Non-pigmented ciliary epithelial cell (primary cell): ENCODE measurements around the gene SLC11A2.
"Not testable (repeated sequence)": the region's sequence is repeated elsewhere in the genome, so short reads cannot be mapped to it uniquely, and the experiment has no call there.

Source experiments
- DNase-seq: peaks from one replicate; pipeline ENCODE4 v3.0.0-alpha.2; 2010; ENCODE audit warnings: low read depth

Gene SLC11A2

GRCh38 chr12:51025338-51025835, 797 bp downstream of the SLC11A2 start:
- DNase-seq = no peak

GRCh38 chr12:51023625-51024382, 2.4 kb downstream of the SLC11A2 start:
- no peak for DNase-seq

DNA sequence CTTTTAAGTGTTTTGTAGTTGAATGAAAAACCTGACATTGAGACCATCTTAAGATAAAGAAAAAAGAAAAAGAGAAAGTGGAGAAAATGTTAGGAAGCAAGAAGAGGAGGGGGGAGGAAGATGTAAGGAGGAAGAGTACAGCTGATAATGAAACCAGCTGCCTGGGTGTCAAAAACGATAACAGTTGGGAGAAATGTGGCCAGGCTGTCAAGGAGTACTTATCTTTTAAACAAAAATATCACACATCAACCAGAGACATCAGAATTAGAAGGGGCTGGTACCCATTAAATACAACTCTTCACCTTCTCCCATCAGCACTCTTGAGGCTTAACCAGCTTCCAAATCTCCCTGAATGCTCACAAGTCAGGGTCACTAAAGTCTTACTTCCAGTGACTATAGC, 4.5 kb downstream of the SLC11A2 start:
- no peak for DNase-seq

- DNase-seq = no peak
These were observed 5.6 kb downstream of the SLC11A2 start for GRCh38 chr12:51020448-51021182.

DNA sequence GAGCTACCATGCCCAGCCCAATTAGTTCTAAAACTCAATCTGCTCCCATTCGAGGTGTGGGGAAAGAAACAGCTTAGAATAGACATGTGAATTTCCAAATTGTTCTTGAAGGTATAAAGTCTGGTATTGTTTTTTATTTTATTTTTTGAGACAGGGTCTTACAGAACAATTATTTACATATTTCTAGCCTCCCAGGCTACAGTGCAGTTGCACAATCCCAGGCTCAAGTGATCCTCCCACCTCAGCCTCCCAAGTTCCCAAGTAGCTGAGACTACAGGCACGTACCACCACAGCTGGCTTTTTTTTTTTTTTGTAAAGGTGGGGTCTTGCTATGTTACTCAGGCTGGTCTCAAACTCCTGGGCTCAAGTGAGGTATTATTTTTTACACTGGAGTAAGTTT, 6.3 kb downstream of the SLC11A2 start:
- no peak for DNase-seq

GRCh38 chr12:51018956-51019355, 7.2 kb downstream of the SLC11A2 start:
- DNase-seq = no peak

DNA sequence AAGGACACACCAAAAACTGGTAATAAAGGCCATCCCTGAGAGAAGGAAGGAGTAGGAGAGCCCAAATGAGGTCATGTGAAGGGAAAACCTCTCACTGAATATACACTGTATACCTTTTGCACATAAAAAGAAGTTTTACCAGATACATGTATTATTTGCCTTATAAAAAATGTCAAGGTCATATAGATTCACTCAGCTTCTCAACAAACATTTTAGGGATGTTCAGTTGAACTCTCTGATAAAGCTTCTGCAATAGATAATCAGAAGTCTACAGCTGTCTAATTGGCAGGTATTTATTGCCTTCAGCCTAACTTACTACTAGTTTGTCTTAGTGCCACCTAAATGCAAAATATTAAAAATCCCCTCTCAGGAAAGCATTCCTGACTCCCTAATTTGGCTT, 8.7 kb downstream of the SLC11A2 start:
- no peak for DNase-seq

DNA sequence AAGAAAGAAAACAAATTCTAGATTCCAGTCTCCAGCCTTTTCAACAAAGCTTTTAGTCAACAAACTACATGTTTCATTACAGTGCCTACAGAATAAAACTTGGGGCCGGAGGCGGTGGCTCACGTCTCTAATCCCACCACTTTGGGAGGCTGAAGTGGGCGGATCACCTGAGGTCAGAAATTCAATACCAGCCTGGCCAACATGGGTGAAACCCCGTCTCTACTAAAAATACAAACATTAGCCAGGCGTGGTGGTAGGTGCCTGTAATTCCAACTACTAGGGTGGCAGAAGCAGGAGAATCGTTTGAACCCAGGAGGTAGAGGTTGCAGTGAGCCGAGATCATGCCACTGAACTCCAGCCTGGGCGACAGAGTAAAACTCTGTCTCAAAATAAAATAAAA, 11.7 kb downstream of the SLC11A2 start:
- DNase-seq = not testable (repeated sequence)

DNA sequence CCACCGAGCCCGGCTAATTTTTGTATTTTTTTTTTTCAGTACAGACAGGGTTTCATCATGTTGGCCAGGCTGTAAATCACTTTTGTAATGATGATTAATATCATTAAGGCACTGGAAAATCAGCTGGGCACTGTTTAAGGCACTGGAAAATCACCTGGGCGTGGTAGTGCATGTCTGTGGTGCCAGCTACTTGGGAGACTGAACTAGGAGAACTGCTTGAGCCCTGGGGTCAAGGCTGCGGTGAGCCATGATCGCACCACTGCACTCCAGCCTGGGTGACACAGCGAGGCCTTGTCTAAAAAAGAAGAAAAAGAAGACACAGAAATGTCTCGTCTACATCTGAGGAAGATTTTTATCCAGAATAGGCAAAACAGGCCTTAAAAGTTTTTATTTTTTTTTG, 12.7 kb downstream of the SLC11A2 start:
- DNase-seq = no peak

GRCh38 chr12:51012570-51013236, 13.5 kb downstream of the SLC11A2 start:
- no peak for DNase-seq

DNA sequence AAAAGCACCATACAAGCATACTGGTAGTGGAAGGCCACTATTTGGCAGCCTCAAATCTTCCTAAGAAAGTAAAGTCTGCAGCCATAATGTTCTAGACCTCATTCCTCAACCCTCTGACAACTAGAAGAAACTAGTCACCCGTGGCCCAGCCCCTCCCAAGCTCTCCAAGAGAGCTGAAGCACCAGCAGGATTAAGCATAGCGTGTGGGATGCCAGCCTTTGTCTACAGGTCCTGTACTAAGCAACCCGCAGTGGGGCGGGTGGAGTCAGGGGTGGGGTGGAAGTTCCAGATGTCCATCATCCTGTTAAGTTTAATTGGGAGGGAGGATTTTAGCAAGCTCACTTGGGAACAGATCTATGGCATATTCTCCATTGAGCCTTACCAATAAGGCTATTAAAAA, 14.2 kb downstream of the SLC11A2 start:
- no peak for DNase-seq

GRCh38 chr12:51009056-51009440, 17.1 kb downstream of the SLC11A2 start:
- DNase-seq = no peak

DNA sequence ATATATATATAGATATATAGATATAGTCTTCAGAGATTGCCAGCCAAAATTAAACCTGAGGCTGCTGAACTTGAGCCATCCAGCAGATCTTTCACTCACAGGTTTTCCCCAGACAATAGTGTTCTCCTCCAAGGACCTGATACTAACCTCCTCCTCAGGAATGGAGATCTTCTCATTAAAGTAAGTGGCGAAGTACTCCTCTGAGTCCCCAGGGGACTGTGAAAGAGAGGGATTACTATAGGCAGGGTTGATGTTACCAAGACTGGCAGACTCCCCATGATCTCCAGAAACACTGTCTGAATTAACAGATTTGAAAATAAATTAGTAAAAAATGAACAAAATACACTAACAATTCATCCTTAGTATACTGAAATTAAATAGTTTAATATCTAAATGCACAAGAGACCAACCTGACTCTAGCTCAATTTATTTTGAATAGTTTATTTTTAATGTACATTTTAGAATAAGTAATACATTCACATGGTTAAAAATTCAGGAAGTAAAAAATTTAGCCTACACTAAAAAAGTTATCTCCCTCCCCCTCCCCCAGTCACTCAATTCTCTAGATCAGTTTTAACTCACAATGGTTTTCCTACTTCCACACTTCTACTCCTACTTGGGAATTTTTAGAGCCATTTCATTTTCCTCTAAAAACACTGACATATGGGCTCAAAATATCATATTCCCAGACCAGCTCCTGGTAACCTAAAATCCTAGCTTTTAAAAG, 17.7 kb downstream of the SLC11A2 start:
- no peak for DNase-seq

- DNase-seq = no peak
These were observed 20.5 kb downstream of the SLC11A2 start for GRCh38 chr12:51005671-51006070.

DNA sequence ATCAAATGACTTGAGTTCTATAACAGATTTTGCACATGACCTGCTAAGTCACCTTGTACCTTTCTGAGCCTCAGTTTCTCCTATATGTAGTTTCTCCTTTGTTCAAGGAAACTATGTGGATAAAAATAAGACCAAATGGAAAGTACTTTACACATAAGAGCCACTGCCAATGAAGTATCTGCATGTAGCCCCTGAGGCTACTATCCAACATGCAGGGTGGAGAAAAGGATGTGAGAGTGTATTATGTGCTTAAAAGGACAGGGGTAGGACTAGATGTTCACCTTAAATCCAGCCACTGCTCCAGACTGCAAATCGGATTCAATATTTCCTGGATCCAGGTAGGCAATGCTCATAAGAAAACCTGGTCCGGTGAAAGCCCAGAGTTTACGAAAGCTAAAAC, 21.2 kb downstream of the SLC11A2 start:
- no peak for DNase-seq

DNA sequence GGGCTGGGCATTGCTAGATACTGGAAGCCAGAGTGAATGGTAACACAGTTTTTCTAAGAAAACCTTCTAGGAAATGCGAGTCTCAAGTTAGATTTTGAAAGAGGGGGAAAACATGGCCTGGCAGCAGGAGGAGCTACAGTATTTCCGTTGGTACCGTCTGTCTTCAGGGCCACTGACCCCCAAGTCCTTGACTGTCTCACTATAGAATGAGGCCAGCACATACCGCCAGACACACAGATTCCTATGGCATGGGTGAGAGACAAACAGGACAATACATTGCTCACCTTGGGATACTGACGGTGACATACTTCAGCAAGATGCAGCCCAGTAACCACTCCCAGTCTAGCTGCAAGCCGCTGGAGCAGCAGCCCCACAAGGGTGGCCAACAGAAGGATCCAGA, 21.7 kb downstream of the SLC11A2 start:
- DNase-seq = no peak

DNA sequence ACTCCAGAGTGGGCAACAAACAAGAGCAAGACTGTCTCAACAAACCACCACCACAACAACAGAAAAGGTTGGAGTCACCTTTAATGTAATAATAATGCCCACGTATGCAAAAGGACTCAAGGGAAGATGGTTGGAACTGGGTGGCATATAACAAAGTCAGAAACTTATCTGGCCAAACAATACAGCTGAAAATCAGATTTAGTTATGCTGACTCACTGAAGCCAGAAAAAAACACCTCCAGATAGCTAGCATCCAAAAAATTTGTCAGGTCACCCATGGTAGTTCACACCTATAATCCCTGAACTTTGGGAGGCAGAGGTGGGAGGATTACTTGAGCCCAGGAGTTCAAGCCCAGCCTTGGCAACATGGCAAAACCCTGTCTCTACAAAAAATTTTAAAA, 24.4 kb downstream of the SLC11A2 start:
- DNase-seq = no peak

- no peak for DNase-seq
These were observed 25.9 kb downstream of the SLC11A2 start for GRCh38 chr12:51000245-51000644.

- no peak for DNase-seq
These were observed 27.1 kb downstream of the SLC11A2 start for GRCh38 chr12:50999093-50999492.

- no peak for DNase-seq
These were observed 33.4 kb downstream of the SLC11A2 start for GRCh38 chr12:50992819-50993218.

- no peak for DNase-seq
These were observed 34.9 kb downstream of the SLC11A2 start for GRCh38 chr12:50991291-50991690.

- DNase-seq = no peak
These were observed 35.4 kb downstream of the SLC11A2 start for GRCh38 chr12:50990791-50991190.
